Fibroblast of upper back skin (primary cell): ENCODE results near the gene NCKAP5L.

Experiments used
- DNase-seq: peaks from one replicate; pipeline ENCODE4 v3.0.0-alpha.2; 2013

Gene NCKAP5L

GRCh38 chr12:49823951-49824350 is 4.3 kb downstream of the NCKAP5L start:
- no peak for DNase-seq

GRCh38 chr12:49823350-49823749 is 4.9 kb downstream of the NCKAP5L start:
- DNase-seq = no peak

- no peak for DNase-seq
These were observed 6.6 kb downstream of the NCKAP5L start for GRCh38 chr12:49821373-49822287.

GRCh38 chr12:49819786-49820185 is 8.4 kb downstream of the NCKAP5L start:
- no peak for DNase-seq

GRCh38 chr12:49818241-49818895 is 9.8 kb downstream of the NCKAP5L start:
- DNase-seq = peak; percentile 48

- no peak for DNase-seq
These were observed 15.1 kb downstream of the NCKAP5L start for GRCh38 chr12:49813131-49813530.

- no peak for DNase-seq
These were observed 16.2 kb downstream of the NCKAP5L start for GRCh38 chr12:49811961-49812401.

GRCh38 chr12:49811136-49811535 is 17.1 kb downstream of the NCKAP5L start:
- DNase-seq = no peak

GRCh38 chr12:49809906-49810389 is 18.3 kb downstream of the NCKAP5L start:
- DNase-seq = no peak

- peak; percentile 20 for DNase-seq
These were observed 18.8 kb downstream of the NCKAP5L start for GRCh38 chr12:49809381-49809905.

- DNase-seq = no peak
These were observed 19.4 kb downstream of the NCKAP5L start for GRCh38 chr12:49808686-49809380.

GRCh38 chr12:49807991-49808580 is 20.1 kb downstream of the NCKAP5L start:
- no peak for DNase-seq

- DNase-seq = no peak
These were observed 21.3 kb downstream of the NCKAP5L start for GRCh38 chr12:49806877-49807276.

GRCh38 chr12:49806321-49806813 is 21.8 kb downstream of the NCKAP5L start:
- DNase-seq = no peak

- DNase-seq = no peak
These were observed 22.8 kb downstream of the NCKAP5L start for GRCh38 chr12:49805409-49805808.

GRCh38 chr12:49804821-49805220 is 23.4 kb downstream of the NCKAP5L start:
- DNase-seq = no peak

- DNase-seq = no peak
These were observed 24.3 kb downstream of the NCKAP5L start for GRCh38 chr12:49803693-49804450.

GRCh38 chr12:49801141-49802063 is 26.8 kb downstream of the NCKAP5L start:
- DNase-seq = no peak

GRCh38 chr12:49800421-49801140 is 27.6 kb downstream of the NCKAP5L start:
- DNase-seq = no peak

GRCh38 chr12:49798934-49799333 is 29.3 kb downstream of the NCKAP5L start:
- DNase-seq = no peak
